Mesenchymal stem cell (in vitro differentiated cells and primary cell): ENCODE data around the gene PCSK2.

ENCODE experiments used
- DNase-seq: peaks from one replicate; pipeline ENCODE4 v3.0.0-alpha.2; 2013
- H2AFZ ChIP-seq: one replicate; pipeline ENCODE4 v1.6.1; 2013; ENCODE audit warnings: low read depth, mild to moderate bottlenecking, control low read depth, inconsistent platforms, low read length, moderate library complexity
- H2AK5ac ChIP-seq: 2 replicates; pipeline ENCODE4 v1.6.1; 2013; ENCODE audit warnings: low read length, moderate library complexity, mild to moderate bottlenecking, inconsistent platforms; ENCODE audit not compliant: severe bottlenecking
- H2BK120ac ChIP-seq: one replicate; pipeline ENCODE4 v1.6.1; 2013; ENCODE audit warnings: low read depth, mild to moderate bottlenecking, inconsistent platforms, low read length, moderate library complexity
- H2BK12ac ChIP-seq, 2 experiments: one replicate each; pipeline ENCODE4 v1.6.1; 2013; ENCODE audit warnings: inconsistent platforms in 2 of 2, low read length in 2 of 2, mild to moderate bottlenecking in 2 of 2, moderate library complexity in 2 of 2, control low read depth in 1 of 2
- H2BK15ac ChIP-seq: one replicate; pipeline ENCODE4 v1.6.1; 2013; ENCODE audit warnings: mild to moderate bottlenecking, low read depth, inconsistent platforms; ENCODE audit not compliant: poor library complexity, severe bottlenecking
- H2BK5ac ChIP-seq: 2 replicates; pipeline ENCODE4 v1.6.1; 2013; ENCODE audit warnings: low read depth, mild to moderate bottlenecking, low read length, control low read depth, inconsistent platforms; ENCODE audit not compliant: poor library complexity, severe bottlenecking
- H3K14ac ChIP-seq, 2 experiments: one replicate each; pipeline ENCODE4 v1.6.1; 2013; ENCODE audit warnings: inconsistent platforms in 2 of 2, low read length in 2 of 2, control low read depth in 1 of 2, mild to moderate bottlenecking in 1 of 2, moderate library complexity in 1 of 2
- H3K18ac ChIP-seq, 2 experiments: one replicate each; pipeline ENCODE4 v1.6.1; 2013; ENCODE audit warnings: inconsistent platforms in 2 of 2, low read length in 2 of 2, control low read depth in 1 of 2, low read depth in 1 of 2, mild to moderate bottlenecking in 1 of 2
- H3K23ac ChIP-seq, 2 experiments: one replicate each; pipeline ENCODE4 v1.6.1; 2013; ENCODE audit warnings: inconsistent platforms in 2 of 2, low read length in 2 of 2, mild to moderate bottlenecking in 2 of 2, moderate library complexity in 2 of 2, control low read depth in 1 of 2
- H3K27ac ChIP-seq: 2 replicates; pipeline ENCODE4 v1.5.1; 2013; ENCODE audit warnings: mild to moderate bottlenecking, moderate library complexity, low read length, control low read depth, inconsistent platforms; ENCODE audit not compliant: poor library complexity, severe bottlenecking
- H3K27me3 ChIP-seq, 2 experiments: 2 replicates each; pipeline versions ENCODE4 v1.6.1 to v1.7.0; 2013; ENCODE audit warnings: low read length in 2 of 2, mild to moderate bottlenecking in 2 of 2, moderate library complexity in 2 of 2, control low read depth in 1 of 2, inconsistent platforms in 1 of 2; ENCODE audit not compliant: control insufficient read depth in 1 of 2, insufficient read depth in 1 of 2
- H3K36me3 ChIP-seq, 2 experiments: 2 replicates each; pipeline versions ENCODE4 v1.6.1 to v1.7.0; 2013; ENCODE audit warnings: low read length in 2 of 2, control low read depth in 1 of 2, inconsistent platforms in 1 of 2, low read depth in 1 of 2, mild to moderate bottlenecking in 1 of 2; ENCODE audit not compliant: insufficient read depth in 2 of 2, control insufficient read depth in 1 of 2
- H3K4ac ChIP-seq, 2 experiments: one replicate each; pipeline ENCODE4 v1.6.1; 2013; ENCODE audit warnings: inconsistent platforms in 2 of 2, low read length in 2 of 2, mild to moderate bottlenecking in 2 of 2, moderate library complexity in 2 of 2, control low read depth in 1 of 2, low read depth in 1 of 2
- H3K4me1 ChIP-seq: 2 replicates; pipeline ENCODE4 v1.6.1; 2013; ENCODE audit warnings: low read depth, low read length, control low read depth; ENCODE audit not compliant: control insufficient read depth, insufficient read depth
- H3K4me2 ChIP-seq: 2 replicates; pipeline ENCODE4 v1.6.1; 2013; ENCODE audit warnings: low read length, mild to moderate bottlenecking, inconsistent platforms; ENCODE audit not compliant: poor library complexity, severe bottlenecking
- H3K4me3 ChIP-seq, 2 experiments: 2 replicates each; pipeline versions ENCODE4 v1.5.1 to v1.7.0; 2013; ENCODE audit warnings: low read length in 2 of 2, mild to moderate bottlenecking in 2 of 2, control low read depth in 1 of 2, low read depth in 1 of 2; ENCODE audit not compliant: insufficient read depth in 1 of 2
- H3K79me1 ChIP-seq: replicated peaks from 2 replicates; pipeline ENCODE4 v1.6.1; 2013; ENCODE audit warnings: mild to moderate bottlenecking, control low read depth, low read length, inconsistent platforms; ENCODE audit not compliant: poor library complexity, severe bottlenecking
- H3K9ac ChIP-seq: 2 replicates; pipeline ENCODE4 v1.7.0; 2013; ENCODE audit warnings: mild to moderate bottlenecking, low read length, moderate library complexity
- H3K9me3 ChIP-seq: 2 replicates; pipeline ENCODE4 v1.7.0; 2013; ENCODE audit warnings: mild to moderate bottlenecking, low read length; ENCODE audit not compliant: control insufficient read depth
- H4K8ac ChIP-seq: one replicate; pipeline ENCODE4 v1.6.1; 2013; ENCODE audit warnings: inconsistent platforms, mild to moderate bottlenecking, low read length, moderate library complexity
- H4K91ac ChIP-seq: one replicate; pipeline ENCODE4 v1.6.1; 2013; ENCODE audit warnings: mild to moderate bottlenecking, low read length, inconsistent platforms
- WGBS: methylation state at CpG from one replicate; pipeline ENCODE4 v1.1.7; 2013; ENCODE audit warnings: mixed read lengths; 5-methylcytosine and 5-hydroxymethylcytosine counted together

PCSK2 gene

GRCh38 chr20:17511401-17511800 lies 284.6 kb downstream of the PCSK2 start:
- no peak for DNase-seq
- Histone ChIP-seq H3K4me1 (no peaks in the 10 kb centered on the region), H3K27me3 (peaks cover 0 to 8% of the 10 kb centered on the region in 2 experiments), H3K79me1 (no peaks in the 10 kb centered on the region), H4K8ac (no peak overlapping the region), H3K4me2 (no peak overlapping the region), H2AK5ac (no peak overlapping the region), H2BK12ac (no peak overlapping the region), H3K18ac (no peak overlapping the region), H3K9me3 (no peaks in the 10 kb centered on the region), H2BK5ac (no peak overlapping the region), H3K14ac (no peak overlapping the region), H2AFZ (no peak overlapping the region), H3K4ac (no peak overlapping the region), H3K9ac (no peak overlapping the region), H2BK120ac (no peak overlapping the region), H4K91ac (no peak overlapping the region), H3K23ac (no peak overlapping the region), H3K27ac (no peak overlapping the region), H3K4me3 (no peak overlapping the region), H3K36me3 (peaks cover 0 to 12% of the 10 kb centered on the region in 2 experiments), H2BK15ac (no peak overlapping the region)
- 96% methylated on average over 6 of the region's 6 CpGs for WGBS

GRCh38 chr20:17513939-17514338 lies 287.1 kb downstream of the PCSK2 start:
- Histone ChIP-seq H3K27ac (no peak overlapping the region), H3K23ac (no peak overlapping the region), H3K9me3 (no peaks in the 10 kb centered on the region), H3K79me1 (no peaks in the 10 kb centered on the region), H2AK5ac (no peak overlapping the region), H3K9ac (no peak overlapping the region), H4K8ac (no peak overlapping the region), H4K91ac (no peak overlapping the region), H3K4me1 (peaks cover 2% of the 10 kb centered on the region), H2BK15ac (no peak overlapping the region), H3K4ac (no peak overlapping the region), H2BK12ac (no peak overlapping the region), H3K14ac (no peak overlapping the region), H2BK5ac (no peak overlapping the region), H3K4me3 (no peak overlapping the region), H2BK120ac (no peak overlapping the region), H3K4me2 (no peak overlapping the region), H3K36me3 (peaks cover 0 to 7% of the 10 kb centered on the region in 2 experiments), H2AFZ (no peak overlapping the region), H3K27me3 (peaks cover 3 to 8% of the 10 kb centered on the region in 2 experiments), H3K18ac (no peak overlapping the region)
- DNase-seq = no peak
- WGBS = no CpG with 5 or more reads among the region's 2 CpGs

- Histone ChIP-seq H3K4ac (no peak overlapping the region), H3K14ac (no peak overlapping the region), H3K4me2 (no peak overlapping the region), H3K27ac (no peak overlapping the region), H2BK120ac (no peak overlapping the region), H4K8ac (no peak overlapping the region), H3K9ac (no peak overlapping the region), H2BK12ac (no peak overlapping the region), H2BK5ac (no peak overlapping the region), H2BK15ac (no peak overlapping the region), H3K4me3 (no peak overlapping the region), H3K79me1 (no peaks in the 10 kb centered on the region), H3K18ac (no peak overlapping the region), H3K4me1 (peaks cover 2% of the 10 kb centered on the region), H3K27me3 (peaks cover 3 to 8% of the 10 kb centered on the region in 2 experiments), H3K23ac (no peak overlapping the region), H4K91ac (no peak overlapping the region), H3K36me3 (peaks cover 0 to 7% of the 10 kb centered on the region in 2 experiments), H2AFZ (no peak overlapping the region), H3K9me3 (no peaks in the 10 kb centered on the region), H2AK5ac (no peak overlapping the region)
- no CpG with 5 or more reads among the region's 3 CpGs for WGBS
- no peak for DNase-seq
Observed at GRCh38 chr20:17515053-17515452, 288.2 kb downstream of the PCSK2 start.

- 93% methylated on average over 13 of the region's 14 CpGs for WGBS
- H2BK120ac ChIP-seq = no peak overlapping the region
Observed at GRCh38 chr20:17518339-17519052, 291.7 kb downstream of the PCSK2 start.

More at GRCh38 chr20:17518339-17519052, 291.7 kb downstream of the PCSK2 start:
- no peak for DNase-seq
- H3K79me1 ChIP-seq = no peaks in the 10 kb centered on the region
- no peak overlapping the region for H3K23ac ChIP-seq
- H2BK15ac ChIP-seq = no peak overlapping the region
- no peak overlapping the region for H4K91ac ChIP-seq
- no peak overlapping the region for H3K14ac ChIP-seq
- no peak overlapping the region for H2AK5ac ChIP-seq
- H4K8ac ChIP-seq = no peak overlapping the region
- no peak overlapping the region for H2BK12ac ChIP-seq
- peaks cover 0 to 5% of the 10 kb centered on the region in 2 experiments for H3K36me3 ChIP-seq
- H3K4ac ChIP-seq = no peak overlapping the region
- no peak overlapping the region for H2BK5ac ChIP-seq
- no peak overlapping the region for H3K9ac ChIP-seq
- peaks cover 2% of the 10 kb centered on the region for H3K4me1 ChIP-seq
- H3K18ac ChIP-seq = no peak overlapping the region
- H3K4me2 ChIP-seq = no peak overlapping the region
- H3K4me3 ChIP-seq = no peak overlapping the region
- peaks cover 3 to 11% of the 10 kb centered on the region in 2 experiments for H3K27me3 ChIP-seq
- no peak overlapping the region for H3K27ac ChIP-seq
- no peaks in the 10 kb centered on the region for H3K9me3 ChIP-seq
- no peak overlapping the region for H2AFZ ChIP-seq
